Type B pancreatic cell (in vitro differentiated cells): ENCODE data around the gene FNIP1. TPM values are rescaled to one million over a fixed set of nuclear protein-coding genes. Genes with fewer than 3 reads are reported as not detected.

Source experiments
- DNase-seq: peaks from one replicate; pipeline ENCODE4 v3.0.0; 2021; ENCODE audit warnings: mixed read lengths; ENCODE audit not compliant: unreplicated experiment; ENCODE audit errors: extremely low spot score
- H3K27ac Mint-ChIP-seq: 2 replicates; pipeline ENCODE4 v1.8.0; 2021; ENCODE audit warnings: mild to moderate bottlenecking, mixed read lengths
- H3K27me3 Mint-ChIP-seq: 2 replicates; pipeline ENCODE4 v1.8.0; 2021; ENCODE audit warnings: mixed read lengths
- H3K36me3 Mint-ChIP-seq: 2 replicates; pipeline ENCODE4 v1.8.0; 2021; ENCODE audit warnings: mixed read lengths
- H3K4me1 Mint-ChIP-seq: one replicate; pipeline ENCODE4 v1.8.0; 2021; ENCODE audit warnings: mixed read lengths; ENCODE audit not compliant: unreplicated experiment
- H3K4me3 Mint-ChIP-seq: 2 replicates; pipeline ENCODE4 v1.8.0; 2021; ENCODE audit warnings: mild to moderate bottlenecking, mixed read lengths
- H3K9me3 Mint-ChIP-seq: 2 replicates; pipeline ENCODE4 v1.8.0; 2021; ENCODE audit warnings: mixed read lengths
- CTCF ChIP-seq: fragments of 200-600 bp; sonication (generic); conservative IDR thresholded peaks from 2 replicates; pipeline ENCODE4 v1.5.0; 2021; ENCODE audit warnings: antibody characterized with exemption, mild to moderate bottlenecking
- total RNA-seq: library from RNA; stranded (reverse); gene quantifications from 2 replicates; pipeline ENCODE4 v1.2.1, GENCODE V29; 2021; ENCODE audit warnings: low replicate concordance

Gene FNIP1
- total RNA-seq, 1 donor from 2014 or later, result 32.4 TPM

GRCh38 chr5:131659841-131660240 is 137.0 kb downstream of the FNIP1 start:
- H3K9me3 Mint-ChIP-seq, result peaks cover 4% of the 10 kb centered on the region
- no peak overlapping the region for H3K27ac Mint-ChIP-seq
- TF ChIP-seq CTCF, result no peak
- H3K4me3 Mint-ChIP-seq, result no peak overlapping the region
- H3K27me3 Mint-ChIP-seq, result no peaks in the 10 kb centered on the region
- no peak for DNase-seq
- no peaks in the 10 kb centered on the region for H3K4me1 Mint-ChIP-seq
- peaks cover 47% of the 10 kb centered on the region for H3K36me3 Mint-ChIP-seq

- TF ChIP-seq CTCF, result no peak
- peaks cover 3% of the 10 kb centered on the region for H3K4me1 Mint-ChIP-seq
- peaks cover 4% of the 10 kb centered on the region for H3K9me3 Mint-ChIP-seq
- no peak overlapping the region for H3K4me3 Mint-ChIP-seq
- peaks cover 51% of the 10 kb centered on the region for H3K36me3 Mint-ChIP-seq
- peak overlapping the region; percentile 39 for H3K27ac Mint-ChIP-seq
- no peaks in the 10 kb centered on the region for H3K27me3 Mint-ChIP-seq
- DNase-seq, result no peak
These were observed 137.5 kb downstream of the FNIP1 start for GRCh38 chr5:131659290-131659689.

GRCh38 chr5:131654776-131655175 is 142.0 kb downstream of the FNIP1 start:
- Mint-ChIP-seq H3K36me3 (peaks cover 49% of the 10 kb centered on the region), H3K4me1 (peaks cover 5% of the 10 kb centered on the region)
- TF ChIP-seq CTCF, result no peak

GRCh38 chr5:131654309-131654708 is 142.5 kb downstream of the FNIP1 start:
- DNase-seq, result no peak
- Mint-ChIP-seq H3K4me3 (no peak overlapping the region), H3K4me1 (peaks cover 5% of the 10 kb centered on the region), H3K27me3 (no peaks in the 10 kb centered on the region), H3K27ac (peak overlapping the region; percentile 11), H3K9me3 (no peaks in the 10 kb centered on the region), H3K36me3 (peaks cover 45% of the 10 kb centered on the region)
- TF ChIP-seq CTCF, result no peak

More at GRCh38 chr5:131654776-131655175, 142.0 kb downstream of the FNIP1 start:
- Mint-ChIP-seq H3K27ac (peak overlapping the region; percentile 11), H3K4me3 (no peak overlapping the region), H3K9me3 (no peaks in the 10 kb centered on the region), H3K27me3 (no peaks in the 10 kb centered on the region)
- no peak for DNase-seq

GRCh38 chr5:131649161-131649560 is 147.7 kb downstream of the FNIP1 start:
- Mint-ChIP-seq H3K36me3 (peaks cover 34% of the 10 kb centered on the region), H3K9me3 (no peaks in the 10 kb centered on the region), H3K27me3 (no peaks in the 10 kb centered on the region), H3K27ac (no peak overlapping the region), H3K4me1 (no peaks in the 10 kb centered on the region), H3K4me3 (no peak overlapping the region)
- DNase-seq, result no peak
- TF ChIP-seq CTCF, result no peak
